ENCODE measurements around the gene ASB13. TPM values are rescaled to one million over a fixed set of nuclear protein-coding genes. Genes with fewer than 3 reads are reported as not detected.
"Not testable (repeated sequence)": the region's sequence is repeated elsewhere in the genome, so short reads cannot be mapped to it uniquely, and the experiment has no call there.

The ASB13 gene
- total RNA-seq, 4 donors from 2014 or later = 9.9 to 27.7 (median 14.2) TPM

DNA sequence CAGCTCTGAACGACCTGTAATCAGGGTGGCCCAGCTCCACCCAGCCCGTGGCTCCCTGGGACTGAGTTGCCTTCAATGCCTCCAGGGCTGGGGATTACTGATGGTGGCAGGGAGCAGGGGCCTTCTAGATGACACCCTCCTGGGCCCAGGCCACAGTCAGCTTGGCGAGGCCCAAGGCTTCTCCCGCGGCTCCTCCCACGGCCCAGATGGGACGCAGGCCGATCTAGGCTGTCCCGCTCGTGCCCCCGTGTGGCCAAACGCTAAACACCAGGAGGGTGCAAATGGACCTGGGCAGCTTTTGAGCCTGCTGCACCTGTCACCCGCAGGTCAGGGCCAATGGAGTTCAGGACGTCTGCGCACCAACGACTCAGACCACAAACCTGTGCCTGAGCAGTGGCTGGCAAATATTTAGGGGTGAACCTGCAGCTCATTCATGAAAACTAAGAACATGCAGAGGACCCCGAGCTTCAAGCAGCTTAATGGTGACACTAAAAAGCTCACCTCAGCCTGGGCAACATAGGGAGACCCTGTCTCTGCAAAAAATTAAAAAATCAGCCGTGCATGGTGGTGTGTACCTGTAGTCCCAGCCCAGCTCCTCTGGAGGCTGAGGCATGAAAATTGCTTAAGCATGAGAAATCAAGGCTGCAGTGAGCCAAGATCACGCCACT is 43.2 kb downstream of the ASB13 start:
- Histone ChIP-seq H3K27ac (no peak overlapping the region), H3K9me3 (no peaks in the 10 kb centered on the region), H3K27me3 (no peaks in the 10 kb centered on the region), H3K4me3 (replicated peaks in 1 of 3) (no peak overlapping the region), H3K36me3 (no peaks in the 10 kb centered on the region), H3K4me1 (peaks cover 0 to 5% of the 10 kb centered on the region in 2 donors)
- WGBS, 2 donors = 16 to 36% methylated on average over 8 to 17 of the region's 19 CpGs
- intact Hi-C loops (cut with DNase I) = loop anchor here (2.0 kb wide), 1 partner anchor 176 kb away; no protein-coding TSS in a partner anchor
- TF ChIP-seq, protein P1, sequence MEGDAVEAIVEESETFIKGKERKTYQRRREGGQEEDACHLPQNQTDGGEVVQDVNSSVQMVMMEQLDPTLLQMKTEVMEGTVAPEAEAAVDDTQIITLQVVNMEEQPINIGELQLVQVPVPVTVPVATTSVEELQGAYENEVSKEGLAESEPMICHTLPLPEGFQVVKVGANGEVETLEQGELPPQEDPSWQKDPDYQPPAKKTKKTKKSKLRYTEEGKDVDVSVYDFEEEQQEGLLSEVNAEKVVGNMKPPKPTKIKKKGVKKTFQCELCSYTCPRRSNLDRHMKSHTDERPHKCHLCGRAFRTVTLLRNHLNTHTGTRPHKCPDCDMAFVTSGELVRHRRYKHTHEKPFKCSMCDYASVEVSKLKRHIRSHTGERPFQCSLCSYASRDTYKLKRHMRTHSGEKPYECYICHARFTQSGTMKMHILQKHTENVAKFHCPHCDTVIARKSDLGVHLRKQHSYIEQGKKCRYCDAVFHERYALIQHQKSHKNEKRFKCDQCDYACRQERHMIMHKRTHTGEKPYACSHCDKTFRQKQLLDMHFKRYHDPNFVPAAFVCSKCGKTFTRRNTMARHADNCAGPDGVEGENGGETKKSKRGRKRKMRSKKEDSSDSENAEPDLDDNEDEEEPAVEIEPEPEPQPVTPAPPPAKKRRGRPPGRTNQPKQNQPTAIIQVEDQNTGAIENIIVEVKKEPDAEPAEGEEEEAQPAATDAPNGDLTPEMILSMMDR (IDR thresholded peaks at IDR 0.05) = peak; percentile 73 to 96 (median 92)
- TF ChIP-seq POLR2A (IDR thresholded peaks at IDR 0.05) = no peak
- DNase-seq = peak; percentile 91 to 94

DNA sequence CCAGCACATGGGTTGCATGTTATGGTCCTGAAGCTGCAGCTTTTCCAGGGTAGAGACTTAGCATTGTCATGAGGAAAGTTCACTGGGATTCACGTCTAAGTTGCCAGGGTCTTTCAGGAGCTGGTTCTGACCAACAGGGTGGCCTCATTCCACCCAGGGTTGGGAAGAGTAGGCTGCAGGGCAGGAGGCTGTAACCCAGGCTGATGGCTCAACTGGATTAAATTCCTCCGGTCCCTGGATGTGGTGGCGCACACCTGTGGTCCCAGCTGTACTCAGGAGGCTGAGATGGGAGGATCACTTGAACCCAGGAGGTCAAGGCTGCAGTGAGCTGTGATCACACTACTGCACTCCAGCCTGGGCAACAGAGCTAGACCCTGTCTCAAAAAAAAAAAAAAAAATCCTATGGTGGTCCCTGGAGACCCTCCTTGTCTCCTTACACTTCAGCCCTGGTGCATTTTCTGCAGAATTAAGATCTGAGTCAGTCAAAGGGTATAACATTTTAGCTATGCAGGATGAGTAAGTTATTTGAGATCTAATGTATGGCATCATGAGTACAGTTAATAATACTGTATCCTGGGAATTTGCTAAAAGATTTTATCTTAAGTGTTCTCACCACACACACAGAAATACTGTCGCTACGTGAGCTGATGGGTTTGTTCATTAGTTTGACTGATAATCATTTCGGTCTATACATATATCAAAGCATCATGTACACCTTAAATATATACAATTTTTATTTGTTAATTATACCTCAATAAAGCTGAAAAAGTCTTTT is 44.0 kb downstream of the ASB13 start:
- Histone ChIP-seq H3K27ac (no peak overlapping the region), H3K4me1 (peaks cover 0 to 5% of the 10 kb centered on the region in 2 donors), H3K4me3 (replicated peaks in 1 of 3) (no peak overlapping the region), H3K9me3 (no peaks in the 10 kb centered on the region), H3K27me3 (no peaks in the 10 kb centered on the region), H3K36me3 (no peaks in the 10 kb centered on the region)
- TF ChIP-seq POLR2A (IDR thresholded peaks at IDR 0.05) = no peak
- TF ChIP-seq, protein P1 (IDR thresholded peaks at IDR 0.05) = no peak
- no peak for DNase-seq
- 91 to 93% methylated on average over 4 to 6 of the region's 6 CpGs for WGBS, 2 donors
- intact Hi-C loops (cut with DNase I) = loop anchor here (2.0 kb wide), 1 partner anchor 176 kb away; no protein-coding TSS in a partner anchor

DNA sequence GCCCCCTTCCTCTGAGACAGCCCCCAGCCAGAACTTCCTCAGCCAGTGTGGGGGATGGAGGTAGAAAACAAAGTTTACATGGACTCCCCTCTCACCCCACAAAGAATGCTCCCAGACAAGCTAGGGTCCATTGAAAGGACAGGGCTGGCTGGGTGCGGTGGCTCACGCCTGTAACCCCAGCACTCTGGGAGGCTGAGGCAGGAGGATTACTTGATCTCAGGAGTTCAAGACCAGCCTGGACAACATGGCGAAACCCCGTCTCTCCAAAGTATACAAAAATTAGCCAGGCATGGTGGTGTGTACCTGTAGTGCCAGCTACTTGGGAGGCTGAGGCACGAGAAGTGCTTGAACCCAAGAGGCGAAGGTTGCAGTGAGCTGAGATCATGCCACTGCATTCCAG is 45.0 kb downstream of the ASB13 start:
- H3K4me1 ChIP-seq; intact Hi-C loops (cut with DNase I); DNase-seq; H3K9me3 ChIP-seq; H3K27ac ChIP-seq; H3K36me3 ChIP-seq; H3K27me3 ChIP-seq; H3K4me3 ChIP-seq (replicated peaks in 1 of 3): not testable (repeated sequence)
- 85 to 97% methylated on average over 4 to 6 of the region's 6 CpGs for WGBS, 2 donors

DNA sequence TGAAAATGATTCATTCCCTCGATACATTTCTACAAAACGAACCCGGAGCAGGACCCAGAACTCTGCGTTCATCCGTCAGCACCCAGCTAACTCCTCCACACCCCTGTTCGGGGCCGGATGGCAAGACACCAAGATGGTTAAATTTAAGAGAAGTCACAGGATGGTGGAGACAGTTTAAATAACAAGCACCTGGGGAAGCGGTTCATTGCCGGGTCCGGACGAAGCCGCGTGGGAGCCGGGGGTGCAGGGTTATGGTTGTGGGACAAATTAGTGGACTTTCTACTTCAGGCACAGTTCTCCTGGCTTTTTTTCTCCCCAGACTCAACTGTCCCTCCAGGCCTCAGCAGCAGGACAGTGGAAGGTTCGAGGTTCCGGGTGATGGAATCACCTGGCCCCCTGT is 45.4 kb downstream of the ASB13 start:
- DNase-seq = no peak
- Histone ChIP-seq H3K4me1 (peaks cover 0 to 5% of the 10 kb centered on the region in 2 donors), H3K27ac (no peak overlapping the region), H3K27me3 (no peaks in the 10 kb centered on the region), H3K9me3 (no peaks in the 10 kb centered on the region), H3K36me3 (no peaks in the 10 kb centered on the region), H3K4me3 (replicated peaks in 1 of 3) (no peak overlapping the region)
- TF ChIP-seq, protein P1 (IDR thresholded peaks at IDR 0.05) = no peak
- TF ChIP-seq POLR2A (IDR thresholded peaks at IDR 0.05) = no peak
- intact Hi-C loops (cut with DNase I) = no loop called here
- WGBS, 2 donors = 89 to 96% methylated on average over 16 of the region's 16 CpGs

DNA sequence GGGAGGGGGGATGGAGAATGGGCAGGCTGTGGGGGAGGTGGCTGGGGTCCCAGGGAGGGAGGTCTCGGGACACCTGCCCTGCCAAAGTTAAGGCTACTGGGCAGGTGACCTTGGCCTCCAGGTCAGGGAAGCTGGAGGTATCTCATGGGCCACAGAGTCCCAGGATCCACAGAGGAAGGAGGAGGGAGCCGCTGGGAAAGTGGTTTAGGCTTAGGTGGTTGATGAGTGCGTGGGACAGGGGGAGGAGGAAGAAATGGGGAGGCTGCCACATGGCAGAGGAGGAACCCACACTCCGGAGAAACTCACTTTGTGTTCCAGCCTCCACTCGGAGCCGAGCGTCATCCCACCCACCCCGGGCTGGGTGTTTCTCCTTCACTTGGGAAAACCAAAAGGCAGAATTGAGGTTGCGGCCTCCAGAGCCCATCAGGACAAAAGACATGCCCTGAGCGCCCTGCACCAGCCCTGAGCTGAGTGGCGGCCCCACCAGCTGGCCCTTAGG is 46.1 kb downstream of the ASB13 start:
- H3K27ac ChIP-seq = peak overlapping the region in 1 of 3 donors; percentile 36
- intact Hi-C loops (cut with DNase I) = no loop called here
- H3K9me3 ChIP-seq = no peaks in the 10 kb centered on the region
- H3K27me3 ChIP-seq = no peaks in the 10 kb centered on the region
- peaks cover 0 to 5% of the 10 kb centered on the region in 2 donors for H3K4me1 ChIP-seq
- H3K4me3 ChIP-seq (replicated peaks in 1 of 3) = no peak overlapping the region
- DNase-seq = no peak
- no peaks in the 10 kb centered on the region for H3K36me3 ChIP-seq
- 76 to 94% methylated on average over 11 of the region's 11 CpGs for WGBS, 2 donors
- TF ChIP-seq POLR2A (IDR thresholded peaks at IDR 0.05) = no peak
- TF ChIP-seq, protein P1 (IDR thresholded peaks at IDR 0.05) = no peak
